RPMI7951 (cell line): Measurements from ENCODE around the gene XYLT1. TPM values are rescaled to one million over a fixed set of nuclear protein-coding genes. Genes with fewer than 3 reads are reported as not detected.
"Not testable (repeated sequence)": the region's sequence is repeated elsewhere in the genome, so short reads cannot be mapped to it uniquely, and the experiment has no call there.

Experiments used
- DNase-seq: peaks from one replicate; pipeline ENCODE4 v3.0.0-alpha.2; 2012; ENCODE audit warnings: low read depth
- total RNA-seq: library from RNA; depleted of rRNA; stranded (reverse); fragments of >200 nt; shearing (Covaris generic); gene quantifications from 2 replicates; pipeline ENCODE4 v1.2.3, GENCODE V29; 2014

Gene XYLT1
- total RNA-seq, 1 experiment from 2014 or later = 4.0 TPM

DNA sequence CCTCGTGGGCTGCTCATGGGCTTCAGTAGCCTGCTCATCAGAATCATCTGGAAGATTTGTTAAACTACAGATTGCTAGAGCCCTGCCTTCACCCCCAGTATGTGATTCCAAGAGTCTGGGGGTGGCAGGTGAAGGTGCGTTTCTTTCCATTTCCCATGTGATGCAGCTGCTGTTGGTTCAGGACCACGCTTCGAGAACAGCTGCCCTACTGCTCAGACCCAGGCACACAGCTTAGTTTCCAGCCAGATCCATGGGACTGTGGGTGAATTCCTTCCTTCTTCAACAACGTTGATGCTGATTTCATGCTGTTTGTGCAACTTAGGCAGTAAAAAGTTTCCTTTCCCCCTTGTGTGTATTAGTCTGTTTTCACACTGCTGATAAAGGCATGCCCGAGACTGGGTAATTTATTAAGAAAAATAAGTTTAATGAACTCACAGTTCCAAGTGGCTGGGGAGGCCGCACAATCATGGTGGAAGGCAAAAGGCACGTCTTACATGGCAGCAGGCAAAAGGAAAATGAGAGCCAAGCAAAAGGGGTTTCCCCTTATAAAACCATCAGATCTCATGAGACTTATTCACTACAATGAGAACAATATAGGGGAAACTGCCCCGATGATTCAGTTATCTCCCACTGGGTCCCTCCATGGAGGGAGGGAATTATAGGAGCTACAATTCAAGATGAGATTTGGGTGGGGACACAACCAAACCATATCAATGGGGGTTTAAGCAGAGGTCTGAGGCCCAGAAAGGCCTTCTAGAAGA is 159.2 kb downstream of the XYLT1 start:
- DNase-seq = no peak

DNA sequence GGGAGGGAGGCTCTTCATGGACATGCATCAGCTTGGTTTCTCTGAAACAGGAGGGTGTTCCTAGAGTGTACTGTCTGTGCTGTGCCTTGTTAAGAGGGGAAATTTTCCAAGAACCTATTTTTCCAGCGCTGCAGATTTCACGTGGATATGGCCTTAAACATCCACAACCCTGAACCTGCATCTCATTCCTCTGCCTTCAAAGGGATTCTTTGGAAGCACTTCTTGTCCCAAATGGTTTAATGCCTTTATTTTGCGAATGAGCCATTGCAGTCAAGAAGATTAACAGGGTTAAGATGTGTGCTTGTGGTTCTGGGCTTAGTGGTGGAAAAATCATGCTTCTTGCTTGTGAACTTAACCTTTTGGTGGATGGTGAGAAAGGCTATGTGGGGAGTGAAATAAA is 161.2 kb downstream of the XYLT1 start:
- no peak for DNase-seq

GRCh38 chr16:17308186-17308585 is 162.6 kb downstream of the XYLT1 start:
- DNase-seq = no peak

DNA sequence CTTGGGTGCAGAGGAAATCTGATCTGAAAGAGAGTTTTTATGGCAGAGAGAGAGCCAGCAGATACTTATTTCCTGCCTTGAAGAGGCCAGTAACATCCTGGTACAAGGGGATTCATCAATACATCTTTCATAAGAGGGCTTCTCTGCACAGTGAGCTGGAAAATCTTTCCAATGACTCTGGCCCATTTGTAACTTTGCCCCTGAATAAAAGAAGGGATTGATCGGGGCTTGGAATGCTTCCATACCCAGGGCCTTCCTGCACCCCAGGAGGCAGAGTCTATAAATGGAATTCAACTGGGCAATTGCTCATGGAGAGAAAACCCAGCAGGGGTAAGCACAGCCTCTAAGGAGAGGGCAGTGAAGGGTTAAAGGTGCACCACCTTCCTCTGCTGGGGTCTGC is 163.3 kb downstream of the XYLT1 start:
- DNase-seq = peak; percentile 7

GRCh38 chr16:17306745-17307144 is 164.0 kb downstream of the XYLT1 start:
- DNase-seq = no peak

GRCh38 chr16:17306211-17306610 is 164.5 kb downstream of the XYLT1 start:
- not testable (repeated sequence) for DNase-seq

DNA sequence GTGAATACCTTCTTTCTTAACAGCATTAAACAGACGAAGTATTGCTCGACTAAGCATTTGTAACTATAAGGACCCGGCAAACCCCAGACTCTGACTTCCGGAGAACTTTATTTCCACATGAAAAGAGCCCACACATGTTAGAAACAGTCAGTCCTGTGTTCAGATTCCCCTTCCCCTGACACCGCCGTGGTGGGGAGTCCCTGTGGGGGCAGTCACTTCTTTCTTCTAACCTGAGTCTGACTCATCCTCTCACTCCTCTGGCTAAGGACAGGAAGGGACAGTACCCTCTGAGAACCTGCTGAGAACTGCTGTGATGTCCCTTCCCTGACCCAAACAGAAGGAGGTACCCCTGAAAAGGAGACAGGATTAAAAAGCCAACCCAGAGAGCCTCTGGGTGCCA is 165.1 kb downstream of the XYLT1 start:
- DNase-seq = peak; percentile 24

DNA sequence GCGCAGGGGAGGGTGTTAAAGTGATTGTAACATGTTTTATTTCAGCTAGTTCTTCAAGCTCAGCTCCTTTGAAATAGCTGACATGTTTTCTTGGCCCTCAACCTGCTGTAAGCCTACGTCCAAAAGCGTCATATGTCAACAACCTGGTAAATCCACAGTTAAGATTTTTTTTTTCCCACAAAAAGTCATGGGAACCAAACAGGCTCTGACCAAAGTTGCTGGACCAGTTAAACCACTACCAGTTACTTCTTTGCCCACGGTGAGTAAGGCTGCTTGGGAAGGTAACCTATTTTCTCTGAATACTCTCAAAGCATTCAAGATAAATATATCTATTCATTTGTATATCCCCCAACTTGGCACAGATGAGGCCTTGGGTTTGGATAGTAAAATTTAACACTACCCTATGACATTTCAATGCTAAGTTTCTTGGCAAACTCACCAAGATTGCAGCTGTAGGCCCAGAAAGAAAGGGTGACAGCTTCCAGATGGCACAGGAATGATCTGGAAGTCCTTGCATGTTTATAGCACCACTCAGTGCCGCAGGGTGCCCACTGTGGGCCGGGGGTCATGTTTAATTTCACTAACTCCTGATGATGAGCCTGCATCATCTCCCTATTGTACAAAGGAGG is 166.2 kb downstream of the XYLT1 start:
- peak; percentile 10 for DNase-seq

GRCh38 chr16:17304106-17304490 is 166.7 kb downstream of the XYLT1 start:
- DNase-seq = no peak

GRCh38 chr16:17303101-17303500 is 167.7 kb downstream of the XYLT1 start:
- peak; percentile 14 for DNase-seq

GRCh38 chr16:17302620-17303019 is 168.1 kb downstream of the XYLT1 start:
- peak; percentile 63 for DNase-seq

DNA sequence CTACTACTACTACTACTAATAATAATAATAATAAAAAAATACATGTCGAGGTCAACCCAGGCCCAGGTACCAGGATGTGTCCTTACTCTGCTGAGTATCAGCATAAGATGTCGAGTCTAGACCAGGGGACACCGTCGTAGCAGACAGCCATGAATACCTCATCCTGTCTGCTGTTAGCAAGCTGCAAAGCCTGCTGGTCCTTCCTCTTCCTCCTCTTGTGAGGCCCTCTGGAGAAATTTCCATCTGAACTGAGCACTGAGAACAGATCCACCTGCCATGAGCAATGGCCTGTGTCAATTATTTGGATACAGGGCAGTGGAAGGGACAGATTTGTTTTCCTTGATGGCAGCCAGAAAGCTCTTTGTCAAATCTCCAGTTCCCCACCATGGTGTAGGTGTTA is 168.5 kb downstream of the XYLT1 start:
- no peak for DNase-seq

DNA sequence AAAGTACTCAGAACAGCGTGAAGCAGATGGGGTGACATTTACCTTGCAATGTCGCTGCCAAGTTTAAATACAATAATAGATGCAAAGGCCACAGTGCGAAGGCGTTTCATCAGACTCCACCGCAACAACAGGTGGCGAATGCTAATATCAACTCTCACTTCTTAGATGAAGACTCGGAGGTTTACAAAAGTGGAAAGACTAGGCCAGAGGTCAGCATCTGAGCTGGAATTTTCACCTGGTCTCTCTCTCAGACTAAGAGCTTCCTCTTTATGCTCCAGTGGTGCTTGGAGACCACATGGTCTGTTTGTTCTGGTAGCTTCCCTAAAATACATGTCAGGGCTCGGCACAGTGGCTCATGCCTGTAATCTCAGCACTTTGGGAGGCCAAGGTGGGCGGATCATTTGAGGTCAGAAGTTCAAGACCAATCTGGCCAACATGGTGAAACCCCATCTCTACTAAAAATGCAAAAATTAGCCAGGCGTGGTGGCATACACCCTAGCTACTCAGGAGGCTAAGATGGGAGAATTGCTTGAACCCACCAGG is 169.1 kb downstream of the XYLT1 start:
- DNase-seq = no peak

- no peak for DNase-seq
Measured at GRCh38 chr16:17301184-17301583, 169.6 kb downstream of the XYLT1 start.

DNA sequence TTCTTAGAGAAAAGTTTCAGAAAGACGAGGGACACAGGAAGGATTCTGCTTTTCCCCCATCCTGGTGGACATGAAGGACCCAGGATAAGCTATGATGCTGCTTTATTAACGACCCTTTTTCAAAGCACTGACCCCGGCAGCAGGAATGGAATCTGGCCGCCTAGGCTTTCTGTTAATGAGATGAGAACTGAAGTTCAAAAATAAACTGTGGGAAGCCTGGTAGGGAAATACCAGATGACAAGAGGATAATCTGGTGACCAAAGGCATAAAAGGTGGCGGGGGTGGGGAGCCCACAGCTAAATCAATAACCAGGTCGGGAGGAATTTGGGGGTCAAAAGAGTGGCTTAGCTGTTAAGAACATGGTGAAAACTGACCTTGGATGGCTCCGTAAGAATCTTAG is 171.0 kb downstream of the XYLT1 start:
- no peak for DNase-seq

DNA sequence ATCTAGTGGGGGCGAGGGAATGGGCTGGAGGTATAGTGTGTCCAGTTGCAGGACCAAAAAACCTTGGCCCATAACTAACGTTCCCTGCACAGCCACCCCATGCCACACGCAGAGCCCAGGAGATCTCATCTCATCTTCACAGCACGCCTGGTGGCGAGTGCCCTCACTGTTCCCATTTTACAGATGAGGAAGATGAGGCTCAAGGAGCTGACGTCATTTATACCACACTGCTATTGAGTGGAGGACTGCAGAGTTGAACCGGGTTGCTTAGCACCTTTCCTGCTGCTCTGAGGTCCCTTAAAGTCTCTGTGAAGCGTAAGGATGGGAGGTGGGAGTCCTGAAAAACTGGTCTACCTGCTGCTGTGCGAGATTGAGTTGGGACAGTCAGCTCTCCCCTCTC is 172.5 kb downstream of the XYLT1 start:
- no peak for DNase-seq

GRCh38 chr16:17296431-17296830 is 174.3 kb downstream of the XYLT1 start:
- no peak for DNase-seq

- DNase-seq = no peak
Measured at GRCh38 chr16:17295948-17296347, 174.8 kb downstream of the XYLT1 start.

GRCh38 chr16:17294856-17295255 is 175.9 kb downstream of the XYLT1 start:
- no peak for DNase-seq

GRCh38 chr16:17293813-17294558 is 176.8 kb downstream of the XYLT1 start:
- no peak for DNase-seq

DNA sequence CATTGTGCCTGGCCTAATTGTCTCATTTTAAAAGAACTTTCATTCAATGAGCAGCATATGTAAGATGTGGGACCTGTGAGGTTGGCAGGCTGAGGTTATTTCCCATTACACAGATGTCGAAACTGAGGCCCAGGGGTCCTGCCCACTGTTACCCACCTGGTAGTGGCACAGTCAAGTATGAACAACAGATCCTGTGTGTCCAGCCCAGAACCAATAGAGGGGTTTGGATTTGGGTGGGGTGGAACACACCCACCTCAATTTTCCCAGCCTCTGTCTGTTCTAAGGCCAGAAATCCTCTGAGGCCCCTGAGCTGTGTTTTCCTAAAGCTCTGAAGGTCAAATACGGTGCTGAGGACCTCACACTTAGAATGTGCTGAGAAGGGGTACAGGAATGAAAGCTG is 179.5 kb downstream of the XYLT1 start:
- DNase-seq = no peak
